Muscle layer of colon (tissue), 2 donors: ENCODE measurements around the gene CNOT6L.

Experiments used
- H3K27ac ChIP-seq: one replicate; pipeline ENCODE4 v1.7.0; 2013; ENCODE audit warnings: low read depth, mild to moderate bottlenecking, low read length, moderate library complexity
- H3K27me3 ChIP-seq, 2 donors: one replicate each; pipeline ENCODE4 v1.7.0; 2013; ENCODE audit warnings: low read length in 2 of 2, mild to moderate bottlenecking in 2 of 2; ENCODE audit not compliant: insufficient read depth in 2 of 2, control insufficient read depth in 1 of 2
- H3K36me3 ChIP-seq: one replicate; pipeline ENCODE4 v1.7.0; 2013; ENCODE audit warnings: mild to moderate bottlenecking, low read length; ENCODE audit not compliant: insufficient read depth
- H3K4me1 ChIP-seq: one replicate; pipeline ENCODE4 v1.7.0; 2013; ENCODE audit warnings: mild to moderate bottlenecking, low read length; ENCODE audit not compliant: insufficient read depth
- H3K4me3 ChIP-seq, 2 donors: one replicate each; pipeline ENCODE4 v1.7.0; 2013; ENCODE audit warnings: low read length in 2 of 2, low read depth in 1 of 2, mild to moderate bottlenecking in 1 of 2, moderate library complexity in 1 of 2
- H3K9ac ChIP-seq: one replicate; pipeline ENCODE4 v1.7.0; 2013; ENCODE audit warnings: low read length
- H3K9me3 ChIP-seq: one replicate; pipeline ENCODE4 v1.7.0; 2013; ENCODE audit warnings: mild to moderate bottlenecking, low read length
- donor health status: abdominal sarcoma.
- donor health status: Adenocarcinoma of cecum.

Gene CNOT6L

GRCh38 chr4:77776182-77777134, 42.7 kb downstream of the CNOT6L start:
- Histone ChIP-seq H3K27me3 (no peaks in the 10 kb centered on the region), H3K9ac (no peak overlapping the region), H3K9me3 (no peaks in the 10 kb centered on the region), H3K4me3 (no peak overlapping the region), H3K27ac (no peak overlapping the region), H3K4me1 (peaks cover 12% of the 10 kb centered on the region), H3K36me3 (no peaks in the 10 kb centered on the region)

- H3K9ac ChIP-seq: no peak overlapping the region
- no peaks in the 10 kb centered on the region for H3K9me3 ChIP-seq
- no peak overlapping the region for H3K4me3 ChIP-seq
- no peaks in the 10 kb centered on the region for H3K27me3 ChIP-seq
- no peaks in the 10 kb centered on the region for H3K36me3 ChIP-seq
- no peak overlapping the region for H3K27ac ChIP-seq
- peaks cover 12% of the 10 kb centered on the region for H3K4me1 ChIP-seq
Observed at GRCh38 chr4:77773101-77773500, 46.1 kb downstream of the CNOT6L start.

GRCh38 chr4:77771566-77771965, 47.6 kb downstream of the CNOT6L start:
- Histone ChIP-seq H3K27ac (no peak overlapping the region), H3K4me1 (peaks cover 3% of the 10 kb centered on the region), H3K9ac (no peak overlapping the region), H3K36me3 (no peaks in the 10 kb centered on the region), H3K27me3 (no peaks in the 10 kb centered on the region), H3K4me3 (no peak overlapping the region), H3K9me3 (no peaks in the 10 kb centered on the region)

- Histone ChIP-seq H3K4me3 (no peak overlapping the region), H3K9ac (no peak overlapping the region), H3K27ac (no peak overlapping the region), H3K36me3 (no peaks in the 10 kb centered on the region), H3K27me3 (no peaks in the 10 kb centered on the region), H3K9me3 (no peaks in the 10 kb centered on the region), H3K4me1 (no peaks in the 10 kb centered on the region)
Observed at GRCh38 chr4:77765720-77766119, 53.4 kb downstream of the CNOT6L start.

GRCh38 chr4:77762531-77762930, 56.6 kb downstream of the CNOT6L start:
- Histone ChIP-seq H3K9ac (no peak overlapping the region), H3K27ac (no peak overlapping the region), H3K9me3 (no peaks in the 10 kb centered on the region), H3K4me1 (no peaks in the 10 kb centered on the region), H3K36me3 (no peaks in the 10 kb centered on the region), H3K4me3 (no peak overlapping the region), H3K27me3 (no peaks in the 10 kb centered on the region)

- no peak overlapping the region for H3K4me3 ChIP-seq
- H3K36me3 ChIP-seq: no peaks in the 10 kb centered on the region
- H3K9me3 ChIP-seq: no peaks in the 10 kb centered on the region
- H3K4me1 ChIP-seq: no peaks in the 10 kb centered on the region
- H3K27me3 ChIP-seq: no peaks in the 10 kb centered on the region
- H3K9ac ChIP-seq: no peak overlapping the region
- no peak overlapping the region for H3K27ac ChIP-seq
Observed at GRCh38 chr4:77761595-77761994, 57.6 kb downstream of the CNOT6L start.

GRCh38 chr4:77758804-77759203, 60.4 kb downstream of the CNOT6L start:
- H3K4me1 ChIP-seq: no peaks in the 10 kb centered on the region
- no peaks in the 10 kb centered on the region for H3K27me3 ChIP-seq
- H3K36me3 ChIP-seq: no peaks in the 10 kb centered on the region
- no peak overlapping the region for H3K9ac ChIP-seq
- H3K4me3 ChIP-seq: no peak overlapping the region
- no peak overlapping the region for H3K27ac ChIP-seq
- no peaks in the 10 kb centered on the region for H3K9me3 ChIP-seq

GRCh38 chr4:77751764-77752163, 67.4 kb downstream of the CNOT6L start:
- Histone ChIP-seq H3K36me3 (peaks cover 5% of the 10 kb centered on the region), H3K9ac (no peak overlapping the region), H3K4me1 (no peaks in the 10 kb centered on the region), H3K4me3 (no peak overlapping the region), H3K27ac (no peak overlapping the region), H3K27me3 (no peaks in the 10 kb centered on the region), H3K9me3 (no peaks in the 10 kb centered on the region)

GRCh38 chr4:77745792-77746191, 73.4 kb downstream of the CNOT6L start:
- H3K36me3 ChIP-seq: peaks cover 17% of the 10 kb centered on the region
- no peak overlapping the region for H3K9ac ChIP-seq
- no peak overlapping the region for H3K27ac ChIP-seq
- no peaks in the 10 kb centered on the region for H3K9me3 ChIP-seq
- H3K27me3 ChIP-seq: no peaks in the 10 kb centered on the region
- H3K4me3 ChIP-seq: no peak overlapping the region
- H3K4me1 ChIP-seq: no peaks in the 10 kb centered on the region

- Histone ChIP-seq H3K9ac (no peak overlapping the region), H3K27me3 (no peaks in the 10 kb centered on the region), H3K36me3 (peaks cover 21% of the 10 kb centered on the region), H3K27ac (no peak overlapping the region), H3K9me3 (no peaks in the 10 kb centered on the region), H3K4me3 (no peak overlapping the region), H3K4me1 (no peaks in the 10 kb centered on the region)
Observed at GRCh38 chr4:77742054-77742453, 77.1 kb downstream of the CNOT6L start.

GRCh38 chr4:77740480-77740879, 78.7 kb downstream of the CNOT6L start:
- peaks cover 21% of the 10 kb centered on the region for H3K36me3 ChIP-seq
- H3K4me1 ChIP-seq: no peaks in the 10 kb centered on the region

GRCh38 chr4:77734928-77735327, 84.2 kb downstream of the CNOT6L start:
- no peaks in the 10 kb centered on the region for H3K9me3 ChIP-seq
- no peak overlapping the region for H3K4me3 ChIP-seq
- H3K36me3 ChIP-seq: peaks cover 7% of the 10 kb centered on the region
- no peak overlapping the region for H3K27ac ChIP-seq
- no peak overlapping the region for H3K9ac ChIP-seq
- no peaks in the 10 kb centered on the region for H3K27me3 ChIP-seq
- no peaks in the 10 kb centered on the region for H3K4me1 ChIP-seq

More at GRCh38 chr4:77740480-77740879, 78.7 kb downstream of the CNOT6L start:
- Histone ChIP-seq H3K27me3 (no peaks in the 10 kb centered on the region), H3K27ac (no peak overlapping the region), H3K4me3 (no peak overlapping the region), H3K9ac (no peak overlapping the region), H3K9me3 (no peaks in the 10 kb centered on the region)
